K562 (cell line): ENCODE results near the gene TCF15. TPM values are rescaled to one million over a fixed set of nuclear protein-coding genes. Genes with fewer than 3 reads are reported as not detected.
A peak's percentile ranks its signal among the peaks of the same experiment; 100 is the strongest.

ENCODE experiments used
- ATAC-seq: fragments of 200-7000 bp; cut with Tn5 transposase; 3 replicates; pipeline ENCODE4 v1.9.1; 2020; ENCODE audit warnings: moderate library complexity
- BruUV-seq: library from RNA; stranded (reverse); fragments of 400-500 nt; replicated peaks from 2 replicates; lab custom pipeline; 2021; lab: Mats Ljungman, UMichigan
- CTCF ChIA-PET: fragments of 300-600 bp; formaldehyde crosslinking; extraction: SDS; loops from one replicate; lab custom pipeline; 2021; ENCODE audit warnings: low intra/inter-chr PET ratio; lab: Yijun Ruan, JAX
- POLR2A ChIA-PET: fragments of 300-600, 350-650 bp; sonication (Branson Sonifier 250); formaldehyde crosslinking; extraction: SDS; loops from one replicate; lab custom pipeline; 2021; ENCODE audit warnings: antibody characterized with exemption, inconsistent platforms; lab: Yijun Ruan, JAX
- DNase-seq, 4 experiments: peaks; one replicate each; pipeline versions ENCODE4 v3.0.0 to v3.0.0-alpha.2; 2011 to 2018; ENCODE audit warnings: low spot score in 3 of 4, mixed read lengths in 3 of 4; ENCODE audit errors: extremely low read depth in 1 of 4
- FAIRE-seq: peaks from 2 replicates; lab custom pipeline; 2011; peaks lifted over from hg19 to GRCh38; lab: Jason Lieb, UNC
- H2AFZ ChIP-seq: 2 replicates; pipeline ENCODE4 v1.6.0; 2011; ENCODE audit warnings: low read depth, low read length, control low read depth, inconsistent platforms
- H3K27ac ChIP-seq: fragments of 200-600 bp; 3 replicates; pipeline ENCODE4 v1.8.0; 2011; ENCODE audit warnings: low read depth, mild to moderate bottlenecking, control low read depth, inconsistent platforms, low read length, moderate library complexity, mixed read lengths; ENCODE audit errors: extremely low read depth
- H3K27me3 ChIP-seq, 2 experiments: fragments of 300-600 bp in 1 of 2; 2 replicates in 1 of 2; 3 replicates in 1 of 2; pipeline versions ENCODE4 v1.6.0 to v1.8.0; 2011; ENCODE audit warnings: inconsistent platforms in 2 of 2, low read length in 2 of 2, mild to moderate bottlenecking in 1 of 2, mixed read lengths in 1 of 2, moderate library complexity in 1 of 2; ENCODE audit not compliant: control insufficient read depth in 2 of 2, insufficient read depth in 2 of 2
- H3K36me3 ChIP-seq: fragments of 300-600 bp; 3 replicates; pipeline ENCODE4 v1.8.0; 2011; ENCODE audit warnings: mild to moderate bottlenecking, low read length, inconsistent platforms; ENCODE audit not compliant: control insufficient read depth, insufficient read depth
- H3K4me1 ChIP-seq, 2 experiments: fragments of 200-600 bp in 1 of 2; replicated peaks in 1 of 2; 2 replicates in 1 of 2; 3 replicates in 1 of 2; pipeline versions ENCODE4 v1.5.1 to v1.8.0; 2011; ENCODE audit warnings: inconsistent platforms in 2 of 2, low read length in 2 of 2, mild to moderate bottlenecking in 1 of 2, mixed read lengths in 1 of 2, moderate library complexity in 1 of 2; ENCODE audit not compliant: control insufficient read depth in 2 of 2, insufficient read depth in 2 of 2
- H3K4me2 ChIP-seq: 2 replicates; pipeline ENCODE4 v1.6.1; 2011; ENCODE audit warnings: low read length, control low read depth, inconsistent platforms, mixed read lengths; ENCODE audit not compliant: insufficient read depth
- H3K4me3 ChIP-seq: fragments of 200-600 bp; sonication (generic), shearing (Covaris generic); 2 replicates; pipeline ENCODE4 v1.5.1; 2016; ENCODE audit warnings: control low read depth, inconsistent platforms
- H3K79me2 ChIP-seq: fragments of 200-600 bp; 3 replicates; pipeline ENCODE4 v1.8.0; 2011; ENCODE audit warnings: low read length, inconsistent platforms; ENCODE audit not compliant: control insufficient read depth, insufficient read depth
- H3K9ac ChIP-seq, 2 experiments: 2 replicates each; pipeline versions ENCODE4 v1.6.0 to v1.6.1; 2011; ENCODE audit warnings: low read depth in 2 of 2, low read length in 2 of 2, control low read depth in 1 of 2, inconsistent platforms in 1 of 2, mild to moderate bottlenecking in 1 of 2, mixed read lengths in 1 of 2; ENCODE audit not compliant: insufficient read depth in 1 of 2
- H3K9me1 ChIP-seq: one replicate; pipeline ENCODE4 v1.6.0; 2011; ENCODE audit warnings: inconsistent platforms, mild to moderate bottlenecking, low read length, moderate library complexity; ENCODE audit not compliant: control insufficient read depth, insufficient read depth
- H3K9me3 ChIP-seq: replicated peaks from 2 replicates; pipeline ENCODE4 v1.5.1; 2011; ENCODE audit warnings: low read depth, low read length, inconsistent platforms; ENCODE audit not compliant: control insufficient read depth, insufficient read depth
- H4K20me1 ChIP-seq: replicated peaks from 2 replicates; pipeline ENCODE4 v1.6.1; 2011; ENCODE audit warnings: low read length, inconsistent platforms, mixed read lengths; ENCODE audit not compliant: control insufficient read depth, insufficient read depth
- ATF1 ChIP-seq, 2 experiments: fragments of 450-650 bp in 1 of 2; IDR thresholded peaks; 2 replicates each; pipeline ENCODE4 v1.6.1; 2016; ENCODE audit warnings: missing compliant biosample characterization in 1 of 2, missing genetic modification characterization in 1 of 2
- BHLHE40 ChIP-seq: IDR thresholded peaks from 2 replicates; pipeline ENCODE4 v1.6.1; 2011; ENCODE audit warnings: low read length, improper control_type of control experiment
- CSDE1 ChIP-seq, 2 experiments: fragments of 450-650 bp; IDR thresholded peaks; 2 replicates each; pipeline ENCODE4 v1.6.1; 2016; ENCODE audit warnings: mild to moderate bottlenecking in 1 of 2
- EGR1 ChIP-seq: fragments of 450-650 bp; conservative IDR thresholded peaks from 2 replicates; pipeline ENCODE4 v1.6.1; 2017; ENCODE audit warnings: mild to moderate bottlenecking
- FOSL1 ChIP-seq: fragments of 200-800 bp; sonication (Bioruptor generic); conservative IDR thresholded peaks from 2 replicates; pipeline ENCODE4 v1.6.1; 2016; ENCODE audit warnings: missing genetic modification characterization, missing compliant biosample characterization
- FOXK1 ChIP-seq: sonication (generic); formaldehyde crosslinking; IDR thresholded peaks from 2 replicates; pipeline ENCODE4 v1.8.0; 2022; ENCODE audit warnings: missing genetic modification reagents, mild to moderate bottlenecking, borderline replicate concordance
- NONO ChIP-seq, 2 experiments: fragments of 200-400 bp in 1 of 2; fragments of 450-650 bp in 1 of 2; formaldehyde crosslinking in 1 of 2; IDR thresholded peaks; 2 replicates each; pipeline ENCODE4 v1.6.1; 2017; ENCODE audit warnings: low read depth in 2 of 2, mild to moderate bottlenecking in 2 of 2, moderate library complexity in 2 of 2, low read length in 1 of 2
- NR2C2 ChIP-seq, 2 experiments: fragments of 200-800 bp in 1 of 2; sonication (Bioruptor generic) in 1 of 2; sonication (generic) in 1 of 2; formaldehyde crosslinking in 1 of 2; IDR thresholded peaks; 2 replicates each; pipeline versions ENCODE4 v1.6.1 to v1.8.0; 2016 to 2022; ENCODE audit warnings: mild to moderate bottlenecking in 1 of 2, missing compliant biosample characterization in 1 of 2, missing genetic modification characterization in 1 of 2, missing genetic modification reagents in 1 of 2
- RNF219 ChIP-seq: fragments of 250-450 bp; sonication (Bioruptor Pico); IDR thresholded peaks from 2 replicates; pipeline ENCODE4 v1.5.0; 2022; ENCODE audit warnings: mild to moderate bottlenecking
- ZKSCAN1 ChIP-seq: fragments of 150-350 bp; IDR thresholded peaks from 2 replicates; pipeline ENCODE4 v1.6.1; 2016; ENCODE audit warnings: low read depth, low read length
- WGBS: fragments of 100-300 bp; shearing (Covaris generic); methylation state at CpG from one replicate; pipeline ENCODE4 v1.1.6; 2016; ENCODE audit warnings: low coverage, mixed read lengths; ENCODE audit not compliant: insufficient coverage; ENCODE audit errors: missing lambda C conversion rate; 5-methylcytosine and 5-hydroxymethylcytosine counted together
- in situ Hi-C: fragments of 300-500 bp; cut with MboI; formaldehyde crosslinking; loops from 4 replicates; pipeline ENCODE4 v1.15.0; 2018; ENCODE audit warnings: inconsistent platforms, mixed read lengths
- intact Hi-C: fragments of 100-400 bp; cut with micrococcal nuclease; formaldehyde crosslinking; loops from 2 replicates; pipeline ENCODE4 v1.14.2; 2022
- polyA plus RNA-seq, 8 experiments: library from polyadenylated mRNA; depleted of rRNA in 4 of 8; stranded (reverse) in 5 of 8; unstranded in 3 of 8; fragments of >200 nt; fragmentation: Nextera tagmentation in 2 of 8; fragmentation: Illumina TruSeq in 1 of 8; extraction: Ambion mirVana in 2 of 8; extraction: Trizol in 1 of 8; gene quantifications; 2 replicates each; pipeline versions ENCODE4 v1.2.1 to v1.2.3, GENCODE V29; 2011 to 2014; ENCODE audit warnings: inconsistent platforms in 1 of 8, missing spikeins in 1 of 8
- total RNA-seq, 7 experiments: library from RNA; depleted of rRNA in 6 of 7; stranded (reverse); fragments of >200 nt in 6 of 7; fragmentation: Illumina TruSeq in 2 of 7; extraction: Trizol in 2 of 7; gene quantifications; 2 replicates each; pipeline versions ENCODE4 v1.2.1 to v1.2.3, GENCODE V29; 2011 to 2021; ENCODE audit warnings: low replicate concordance in 1 of 7
- TF ChIP-seq, protein P1 (sequence below): sonication (generic); formaldehyde crosslinking; IDR thresholded peaks from 2 replicates; pipeline ENCODE4 v1.8.1; 2023; ENCODE audit warnings: mild to moderate bottlenecking, missing genetic modification reagents
- TF ChIP-seq, protein P2 (sequence below): fragments of 450-650 bp; IDR thresholded peaks from 2 replicates; pipeline ENCODE4 v1.6.1; 2016; ENCODE audit warnings: mild to moderate bottlenecking

The TCF15 gene
- total and polyA plus RNA-seq, 9 of the 15 experiments (the other 6 are each of a cell fraction or from before 2014, with no cell fraction given): 0.04 to 5.0 (median 1.2) TPM

- intact Hi-C loops (loop anchor here (10.0 kb wide), 1 partner anchor 291 kb away; no protein-coding TSS in a partner anchor), in situ Hi-C loops (loop anchor here (5.0 kb wide), 1 partner anchor 89 kb away; no protein-coding TSS in a partner anchor)
- Histone ChIP-seq H3K36me3 (peaks cover 44% of the 10 kb centered on the region), H3K9me3 (no peaks in the 10 kb centered on the region), H3K9me1 (no peaks in the 10 kb centered on the region), H3K27me3 (no peaks in the 10 kb centered on the region), H2AFZ (no peak overlapping the region), H3K27ac (peak overlapping the region; percentile 67; the same call in 2 of the 3 replicates), H3K4me3 (no peak overlapping the region), H4K20me1 (no peaks in the 10 kb centered on the region), H3K79me2 (peaks cover 27% of the 10 kb centered on the region), H3K9ac (no peak overlapping the region), H3K4me2 (peak overlapping the region; percentile 35; the same call in 1 of the 2 replicates), H3K4me1 (peaks cover 17 to 20% of the 10 kb centered on the region in 2 experiments; a peak in 4 of 5 replicates)
- ATAC-seq (peak; percentile 25; the same call in 2 of the 3 replicates), DNase-seq (peak in 1 of 4 experiments; percentile 41), FAIRE-seq (no peak)
- BruUV-seq: no TSS peak
- ChIA-PET POLR2A (interaction anchor here (0.6 to 1.3 kb wide), 3 partner anchors 21 to 170 kb away, joined by 3 read pairs; no protein-coding TSS in a partner anchor), CTCF (interaction anchor here (0.6 to 2.7 kb wide), 2 partner anchors 84 to 95 kb away, joined by 5 to 17 read pairs; no protein-coding TSS in a partner anchor)
- 74% methylated on average over 6 of the region's 10 CpGs for whole genome bisulfite sequencing
- TF ChIP-seq, protein P1, sequence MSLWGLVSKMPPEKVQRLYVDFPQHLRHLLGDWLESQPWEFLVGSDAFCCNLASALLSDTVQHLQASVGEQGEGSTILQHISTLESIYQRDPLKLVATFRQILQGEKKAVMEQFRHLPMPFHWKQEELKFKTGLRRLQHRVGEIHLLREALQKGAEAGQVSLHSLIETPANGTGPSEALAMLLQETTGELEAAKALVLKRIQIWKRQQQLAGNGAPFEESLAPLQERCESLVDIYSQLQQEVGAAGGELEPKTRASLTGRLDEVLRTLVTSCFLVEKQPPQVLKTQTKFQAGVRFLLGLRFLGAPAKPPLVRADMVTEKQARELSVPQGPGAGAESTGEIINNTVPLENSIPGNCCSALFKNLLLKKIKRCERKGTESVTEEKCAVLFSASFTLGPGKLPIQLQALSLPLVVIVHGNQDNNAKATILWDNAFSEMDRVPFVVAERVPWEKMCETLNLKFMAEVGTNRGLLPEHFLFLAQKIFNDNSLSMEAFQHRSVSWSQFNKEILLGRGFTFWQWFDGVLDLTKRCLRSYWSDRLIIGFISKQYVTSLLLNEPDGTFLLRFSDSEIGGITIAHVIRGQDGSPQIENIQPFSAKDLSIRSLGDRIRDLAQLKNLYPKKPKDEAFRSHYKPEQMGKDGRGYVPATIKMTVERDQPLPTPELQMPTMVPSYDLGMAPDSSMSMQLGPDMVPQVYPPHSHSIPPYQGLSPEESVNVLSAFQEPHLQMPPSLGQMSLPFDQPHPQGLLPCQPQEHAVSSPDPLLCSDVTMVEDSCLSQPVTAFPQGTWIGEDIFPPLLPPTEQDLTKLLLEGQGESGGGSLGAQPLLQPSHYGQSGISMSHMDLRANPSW (CRISPR knock-in tag): no peak
- TF ChIP-seq, protein P2, sequence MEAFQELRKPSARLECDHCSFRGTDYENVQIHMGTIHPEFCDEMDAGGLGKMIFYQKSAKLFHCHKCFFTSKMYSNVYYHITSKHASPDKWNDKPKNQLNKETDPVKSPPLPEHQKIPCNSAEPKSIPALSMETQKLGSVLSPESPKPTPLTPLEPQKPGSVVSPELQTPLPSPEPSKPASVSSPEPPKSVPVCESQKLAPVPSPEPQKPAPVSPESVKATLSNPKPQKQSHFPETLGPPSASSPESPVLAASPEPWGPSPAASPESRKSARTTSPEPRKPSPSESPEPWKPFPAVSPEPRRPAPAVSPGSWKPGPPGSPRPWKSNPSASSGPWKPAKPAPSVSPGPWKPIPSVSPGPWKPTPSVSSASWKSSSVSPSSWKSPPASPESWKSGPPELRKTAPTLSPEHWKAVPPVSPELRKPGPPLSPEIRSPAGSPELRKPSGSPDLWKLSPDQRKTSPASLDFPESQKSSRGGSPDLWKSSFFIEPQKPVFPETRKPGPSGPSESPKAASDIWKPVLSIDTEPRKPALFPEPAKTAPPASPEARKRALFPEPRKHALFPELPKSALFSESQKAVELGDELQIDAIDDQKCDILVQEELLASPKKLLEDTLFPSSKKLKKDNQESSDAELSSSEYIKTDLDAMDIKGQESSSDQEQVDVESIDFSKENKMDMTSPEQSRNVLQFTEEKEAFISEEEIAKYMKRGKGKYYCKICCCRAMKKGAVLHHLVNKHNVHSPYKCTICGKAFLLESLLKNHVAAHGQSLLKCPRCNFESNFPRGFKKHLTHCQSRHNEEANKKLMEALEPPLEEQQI: no peak
- TF ChIP-seq CSDE1 (IDR thresholded peaks at IDR 0.05) (no peak), NR2C2 (CRISPR knock-in tag; IDR thresholded peaks at IDR 0.05) (no peak), NR2C2 (tag; IDR thresholded peaks at IDR 0.05) (peak; percentile 54; the same call in 1 of the 2 replicates), FOSL1 (tag) (no peak; the same call in 1 of the 2 replicates), RNF219 (CRISPR knock-in tag) (no peak), ATF1 (CRISPR knock-in tag; IDR thresholded peaks at IDR 0.05) (no peak), ATF1 (tag; IDR thresholded peaks at IDR 0.05) (no peak), NONO (IDR thresholded peaks at IDR 0.05; ENCODE audit: low read depth in 2 of 2, low read length in 1 of 2) (no peak), FOXK1 (CRISPR knock-in tag) (no peak), BHLHE40 (no peak; the same call in 1 of the 2 replicates), ZKSCAN1 (no peak), EGR1 (peak; percentile 26; the same call in 1 of the 2 replicates)
Measured at GRCh38 chr20:646107-646867, 36.2 kb upstream of the TCF15 start.
